HCT116 (cell line): Measurements from ENCODE around the gene TAF1C.
A peak's percentile ranks its signal among the peaks of the same experiment; 100 is the strongest.

Experiments
- CEBPB ChIP-seq: IDR thresholded peaks from 2 replicates; pipeline ENCODE4 v1.6.1; 2012; ENCODE audit warnings: low read depth
- ELF1 ChIP-seq: IDR thresholded peaks from 2 replicates; pipeline ENCODE4 v1.6.1; 2012; ENCODE audit warnings: low read depth, borderline replicate concordance
- EZH2phosphoT487 ChIP-seq: fragments of 200-600 bp; IDR thresholded peaks from 2 replicates; pipeline ENCODE4 v1.6.1; 2018; ENCODE audit warnings: antibody characterized with exemption, borderline replicate concordance
- POLR2A ChIP-seq: IDR thresholded peaks from 2 replicates; pipeline ENCODE4 v1.7.0; 2011; ENCODE audit warnings: borderline replicate concordance; ENCODE audit not compliant: insufficient read depth, insufficient read length; ENCODE audit errors: extremely low read depth
- POLR2AphosphoS5 ChIP-seq: IDR thresholded peaks from 2 replicates; pipeline ENCODE4 v1.6.1; 2011; ENCODE audit warnings: mild to moderate bottlenecking, low read depth, low read length, moderate library complexity
- SRF ChIP-seq: IDR thresholded peaks from 2 replicates; pipeline ENCODE4 v1.6.1; 2012; ENCODE audit warnings: low read depth
- ZBTB33 ChIP-seq: IDR thresholded peaks from 2 replicates; pipeline ENCODE4 v1.6.1; 2011; ENCODE audit warnings: mild to moderate bottlenecking, low read length, moderate library complexity; ENCODE audit not compliant: insufficient replicate concordance; ENCODE audit errors: extremely low read depth
- ZFX ChIP-seq: fragments of 450-650 bp; IDR thresholded peaks from 2 replicates; pipeline ENCODE4 v1.6.1; 2017
- ZNF274 ChIP-seq: fragments of 200-500 bp; sonication (Bioruptor generic); IDR thresholded peaks from 2 replicates; pipeline ENCODE4 v1.6.1; 2014; ENCODE audit warnings: mild to moderate bottlenecking, low read depth, low read length, inconsistent platforms
- TF ChIP-seq, protein P1 (sequence below), 3 experiments: fragments of 200-600 bp in 1 of 3; sonication (generic) in 1 of 3; IDR thresholded peaks in 2 of 3; conservative IDR thresholded peaks in 1 of 3; 2 replicates each; pipeline ENCODE4 v1.5.1; 2012 to 2017; ENCODE audit warnings: low read depth in 2 of 3, low read length in 2 of 3, antibody characterized with exemption in 1 of 3, borderline replicate concordance in 1 of 3, control low read depth in 1 of 3, mild to moderate bottlenecking in 1 of 3, mixed read lengths in 1 of 3, mixed run types in 1 of 3, moderate library complexity in 1 of 3; ENCODE audit not compliant: insufficient read depth in 1 of 3

GRCh38 chr16:84156342-84156784 is 30.5 kb downstream of the TAF1C start:
- TF ChIP-seq, protein P1, sequence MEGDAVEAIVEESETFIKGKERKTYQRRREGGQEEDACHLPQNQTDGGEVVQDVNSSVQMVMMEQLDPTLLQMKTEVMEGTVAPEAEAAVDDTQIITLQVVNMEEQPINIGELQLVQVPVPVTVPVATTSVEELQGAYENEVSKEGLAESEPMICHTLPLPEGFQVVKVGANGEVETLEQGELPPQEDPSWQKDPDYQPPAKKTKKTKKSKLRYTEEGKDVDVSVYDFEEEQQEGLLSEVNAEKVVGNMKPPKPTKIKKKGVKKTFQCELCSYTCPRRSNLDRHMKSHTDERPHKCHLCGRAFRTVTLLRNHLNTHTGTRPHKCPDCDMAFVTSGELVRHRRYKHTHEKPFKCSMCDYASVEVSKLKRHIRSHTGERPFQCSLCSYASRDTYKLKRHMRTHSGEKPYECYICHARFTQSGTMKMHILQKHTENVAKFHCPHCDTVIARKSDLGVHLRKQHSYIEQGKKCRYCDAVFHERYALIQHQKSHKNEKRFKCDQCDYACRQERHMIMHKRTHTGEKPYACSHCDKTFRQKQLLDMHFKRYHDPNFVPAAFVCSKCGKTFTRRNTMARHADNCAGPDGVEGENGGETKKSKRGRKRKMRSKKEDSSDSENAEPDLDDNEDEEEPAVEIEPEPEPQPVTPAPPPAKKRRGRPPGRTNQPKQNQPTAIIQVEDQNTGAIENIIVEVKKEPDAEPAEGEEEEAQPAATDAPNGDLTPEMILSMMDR (IDR thresholded peaks at IDR 0.05 in 2 of 3, conservative IDR thresholded peaks at IDR 0.05 in 1 of 3; ENCODE audit: borderline replicate concordance in 1 of 3, insufficient read depth in 1 of 3, low read depth in 2 of 3, low read length in 2 of 3): 0 out of 6 replicates have a peak, but pooled peaks of 1 of the 3 experiments have one; percentile 17
- TF ChIP-seq POLR2A (no peak), ELF1 (no peak), ZNF274 (no peak), SRF (no peak), EZH2phosphoT487 (no peak), POLR2AphosphoS5 (no peak), ZFX (no peak), CEBPB (no peak), ZBTB33 (no peak)
